Thyroid gland (tissue), 4 donors: ENCODE measurements around the gene XIAP. TPM values are rescaled to one million over a fixed set of nuclear protein-coding genes. Genes with fewer than 3 reads are reported as not detected.

Source experiments
- DNase-seq, 2 donors: peaks; one replicate each; pipeline ENCODE4 v3.0.0-alpha.2; 2019
- H3K27ac ChIP-seq, 3 donors: fragments of 200-600 bp; sonication (generic); 1 replicate in 2 of 3; 2 replicates in 1 of 3; pipeline ENCODE4 v1.5.1; 2016 to 2019; ENCODE audit warnings: mild to moderate bottlenecking in 1 of 3, moderate library complexity in 1 of 3
- H3K27me3 ChIP-seq: fragments of 200-600 bp; sonication (generic); one replicate; pipeline ENCODE4 v1.5.1; 2019
- H3K36me3 ChIP-seq, 2 donors: fragments of 200-600 bp; sonication (generic); one replicate each; pipeline ENCODE4 v1.5.1; 2016 to 2019
- H3K4me1 ChIP-seq, 2 donors: fragments of 200-600 bp; sonication (generic); one replicate each; pipeline ENCODE4 v1.5.1; 2017 to 2019
- H3K4me3 ChIP-seq, 3 donors: fragments of 200-600 bp; sonication (generic); replicated peaks in 1 of 3; 1 replicate in 2 of 3; 2 replicates in 1 of 3; pipeline ENCODE4 v1.5.1; 2016; ENCODE audit warnings: mild to moderate bottlenecking in 1 of 3
- H3K9me3 ChIP-seq: fragments of 200-600 bp; sonication (generic); one replicate; pipeline ENCODE4 v1.5.1; 2017
- CTCF ChIP-seq, 6 experiments: fragments of 200-600 bp in 3 of 6; fragments of 450-650 bp in 3 of 6; sonication (generic) in 3 of 6; IDR thresholded peaks; one replicate each; pipeline ENCODE4 v1.5.1; 2016 to 2019; ENCODE audit warnings: antibody characterized with exemption in 6 of 6, mild to moderate bottlenecking in 2 of 6, inconsistent platforms in 1 of 6, moderate library complexity in 1 of 6
- POLR2A ChIP-seq, 2 donors: fragments of 450-650 bp; IDR thresholded peaks; one replicate each; pipeline ENCODE4 v1.6.1; 2017; ENCODE audit warnings: antibody characterized with exemption in 2 of 2, mild to moderate bottlenecking in 2 of 2, moderate library complexity in 1 of 2
- WGBS, 2 donors: methylation state at CpG; one replicate each; pipeline ENCODE4 v1.1.5; 2017; 5-methylcytosine and 5-hydroxymethylcytosine counted together
- intact Hi-C: fragments of 100-400 bp; cut with DNase I; formaldehyde crosslinking; loops from one replicate; pipeline ENCODE4 v1.15.1; 2023
- total RNA-seq, 4 donors: library from RNA; depleted of rRNA; stranded (reverse); fragments of >200 nt; gene quantifications; one replicate each; pipeline ENCODE4 v1.2.3, GENCODE V29; 2016

Gene XIAP
- total RNA-seq, 4 donors from 2014 or later, result 35.9 to 54.0 (median 48.8) TPM

- intact Hi-C loops, result no loop called here
- no peak overlapping the region for H3K27ac ChIP-seq
Observed at GRCh38 chrX:123905332-123905731, 45.5 kb downstream of the XIAP start.

GRCh38 chrX:123906557-123907316 is 46.9 kb downstream of the XIAP start:
- Histone ChIP-seq H3K9me3 (no peaks in the 10 kb centered on the region), H3K36me3 (no peaks in the 10 kb centered on the region), H3K4me3 (no peak overlapping the region), H3K4me1 (peaks cover 2 to 9% of the 10 kb centered on the region in 2 donors), H3K27ac (no peak overlapping the region), H3K27me3 (no peaks in the 10 kb centered on the region)
- no peak for TF ChIP-seq CTCF (IDR thresholded peaks at IDR 0.05)
- TF ChIP-seq POLR2A (IDR thresholded peaks at IDR 0.05), result no peak
- intact Hi-C loops, result no loop called here
- 91 to 93% methylated on average over 8 of the region's 8 CpGs for WGBS, 2 donors
- DNase-seq, result no peak

More at GRCh38 chrX:123905332-123905731, 45.5 kb downstream of the XIAP start:
- Histone ChIP-seq H3K4me3 (no peak overlapping the region), H3K27me3 (no peaks in the 10 kb centered on the region), H3K4me1 (peaks cover 2 to 9% of the 10 kb centered on the region in 2 donors), H3K9me3 (no peaks in the 10 kb centered on the region), H3K36me3 (peaks cover 0 to 6% of the 10 kb centered on the region in 2 donors)
- DNase-seq, result no peak
- TF ChIP-seq CTCF (IDR thresholded peaks at IDR 0.05) (no peak), POLR2A (IDR thresholded peaks at IDR 0.05) (no peak)
- WGBS, 2 donors, result 57 to 65% methylated on average over 2 of the region's 2 CpGs

- Histone ChIP-seq H3K27me3 (no peaks in the 10 kb centered on the region), H3K4me1 (peaks cover 2 to 9% of the 10 kb centered on the region in 2 donors), H3K9me3 (no peaks in the 10 kb centered on the region), H3K4me3 (no peak overlapping the region), H3K27ac (peak overlapping the region in 1 of 3 donors; percentile 45), H3K36me3 (no peaks in the 10 kb centered on the region)
- intact Hi-C loops, result no loop called here
- 51 to 55% methylated on average over 4 of the region's 4 CpGs for WGBS, 2 donors
- no peak for DNase-seq
- TF ChIP-seq CTCF (IDR thresholded peaks at IDR 0.05) (no peak), POLR2A (IDR thresholded peaks at IDR 0.05) (no peak)
Observed at GRCh38 chrX:123909523-123909922, 49.7 kb downstream of the XIAP start.

- H3K4me1 ChIP-seq, result no peaks in the 10 kb centered on the region
- TF ChIP-seq CTCF (IDR thresholded peaks at IDR 0.05) (no peak), POLR2A (IDR thresholded peaks at IDR 0.05) (no peak)
- intact Hi-C loops, result no loop called here
- H3K27ac ChIP-seq, result peak overlapping the region in 1 of 3 donors; percentile 9
- no peak for DNase-seq
- H3K36me3 ChIP-seq, result no peaks in the 10 kb centered on the region
- H3K27me3 ChIP-seq, result no peaks in the 10 kb centered on the region
- H3K9me3 ChIP-seq, result no peaks in the 10 kb centered on the region
- H3K4me3 ChIP-seq, result no peak overlapping the region
Observed at GRCh38 chrX:123917069-123917468, 57.2 kb downstream of the XIAP start.

- Histone ChIP-seq H3K4me3 (no peak overlapping the region), H3K4me1 (no peaks in the 10 kb centered on the region), H3K27me3 (no peaks in the 10 kb centered on the region), H3K36me3 (no peaks in the 10 kb centered on the region), H3K9me3 (no peaks in the 10 kb centered on the region), H3K27ac (peak overlapping the region in 1 of 3 donors; percentile 43)
- intact Hi-C loops, result no loop called here
- 56 to 60% methylated on average over 4 of the region's 4 CpGs for WGBS, 2 donors
- no peak for TF ChIP-seq CTCF (IDR thresholded peaks at IDR 0.05)
- TF ChIP-seq POLR2A (IDR thresholded peaks at IDR 0.05), result no peak
- DNase-seq, result no peak
Observed at GRCh38 chrX:123918106-123918721, 58.4 kb downstream of the XIAP start.
